22Rv1 (cell line): ENCODE results near the gene CNTNAP2.

Source experiments
- H3K27ac ChIP-seq: fragments of 450-650 bp; 2 replicates; pipeline ENCODE4 v1.5.1; 2017
- CTCF ChIP-seq: fragments of 450-650 bp; IDR thresholded peaks from 2 replicates; pipeline ENCODE4 v1.5.1; 2017; ENCODE audit warnings: mild to moderate bottlenecking
- ZFX ChIP-seq: fragments of 450-650 bp; IDR thresholded peaks from 2 replicates; pipeline ENCODE4 v1.6.1; 2017; ENCODE audit warnings: antibody characterized with exemption, borderline replicate concordance

Gene CNTNAP2

GRCh38 chr7:147541261-147541660, 1424.7 kb downstream of the CNTNAP2 start:
- TF ChIP-seq CTCF (no peak), ZFX (no peak)

GRCh38 chr7:147547252-147547897, 1430.8 kb downstream of the CNTNAP2 start:
- TF ChIP-seq CTCF (peak; percentile 94), ZFX (no peak)
- no peak overlapping the region for H3K27ac ChIP-seq

More at GRCh38 chr7:147541261-147541660, 1424.7 kb downstream of the CNTNAP2 start:
- H3K27ac ChIP-seq, result no peak overlapping the region

- TF ChIP-seq CTCF (no peak), ZFX (no peak)
- H3K27ac ChIP-seq, result no peak overlapping the region
Measured at GRCh38 chr7:147556317-147556716, 1439.7 kb downstream of the CNTNAP2 start.

- TF ChIP-seq ZFX (no peak), CTCF (no peak)
- H3K27ac ChIP-seq, result no peak overlapping the region
Measured at GRCh38 chr7:147563669-147564068, 1447.1 kb downstream of the CNTNAP2 start.

GRCh38 chr7:147564786-147565476, 1448.3 kb downstream of the CNTNAP2 start:
- TF ChIP-seq CTCF, result no peak
- TF ChIP-seq ZFX, result no peak

GRCh38 chr7:147567043-147567442, 1450.4 kb downstream of the CNTNAP2 start:
- no peak overlapping the region for H3K27ac ChIP-seq
- TF ChIP-seq ZFX (no peak), CTCF (no peak)

More at GRCh38 chr7:147564786-147565476, 1448.3 kb downstream of the CNTNAP2 start:
- H3K27ac ChIP-seq, result no peak overlapping the region
